ENCODE measurements around the gene COPS3. TPM values are rescaled to one million over a fixed set of nuclear protein-coding genes. Genes with fewer than 3 reads are reported as not detected.

Gene COPS3
- total and polyA plus RNA-seq, 2 of the 8 experiments (the other 6 are each of a cell fraction or from before 2014, with no cell fraction given) = 82.9 to 110 TPM

DNA sequence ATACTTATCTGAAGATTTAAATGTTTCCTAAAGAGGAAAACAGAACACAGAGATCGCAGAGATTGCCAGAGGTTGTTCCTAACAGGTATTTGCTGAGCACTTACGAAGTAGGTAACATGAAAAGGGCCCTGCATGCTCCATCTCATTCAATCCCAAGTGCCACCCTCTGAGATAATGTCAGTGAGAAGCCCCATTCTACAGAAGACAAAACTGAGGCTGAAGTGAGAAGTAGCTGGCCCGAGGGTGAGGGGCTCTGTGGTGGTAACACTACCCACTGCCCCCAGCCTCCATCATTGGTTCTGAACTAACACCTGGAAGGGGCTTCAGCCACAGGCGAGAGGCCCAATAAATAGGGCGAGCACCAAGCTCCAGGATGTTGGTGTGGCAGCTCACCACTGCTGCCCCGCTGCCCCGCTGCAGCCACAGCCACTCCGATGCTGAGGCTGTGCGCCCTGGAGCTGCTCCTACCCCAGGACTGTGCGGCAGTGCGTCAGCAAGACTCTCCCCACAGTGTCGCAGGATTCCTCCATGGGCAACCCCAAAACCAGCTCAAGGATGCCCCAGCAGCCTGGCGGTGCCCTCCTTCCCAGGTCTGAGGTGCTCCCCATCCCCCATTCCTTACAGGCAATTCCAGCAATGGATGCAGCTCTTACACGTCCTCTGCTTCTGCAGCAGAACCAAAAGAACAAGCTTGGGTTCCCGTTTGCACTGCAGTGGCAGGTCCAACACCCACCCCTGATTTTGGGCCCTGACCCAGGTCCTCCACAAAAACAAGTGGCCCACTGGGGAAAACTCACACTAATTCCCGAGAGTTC, 54.4 kb downstream of the COPS3 start (continued):
- TF ChIP-seq CHD7 (IDR thresholded peaks at IDR 0.05; ENCODE audit: insufficient replicate concordance, low read length) (no peak), BCL11A (IDR thresholded peaks at IDR 0.05; ENCODE audit: low read depth in 2 of 2, low read length in 2 of 2) (no peak), CREB1 (IDR thresholded peaks at IDR 0.05) (no peak), JUND (IDR thresholded peaks at IDR 0.05; ENCODE audit: low read length) (no peak), MAFK (IDR thresholded peaks at IDR 0.05; ENCODE audit: low read depth, low read length) (no peak), SIRT6 (IDR thresholded peaks at IDR 0.05; ENCODE audit: low read length) (no peak), HDAC6 (IDR thresholded peaks at IDR 0.05; ENCODE audit: low read depth, low read length) (no peak), POU5F1 (IDR thresholded peaks at IDR 0.05; ENCODE audit: low read depth, low read length) (no peak)
- TF ChIP-seq, protein P1, sequence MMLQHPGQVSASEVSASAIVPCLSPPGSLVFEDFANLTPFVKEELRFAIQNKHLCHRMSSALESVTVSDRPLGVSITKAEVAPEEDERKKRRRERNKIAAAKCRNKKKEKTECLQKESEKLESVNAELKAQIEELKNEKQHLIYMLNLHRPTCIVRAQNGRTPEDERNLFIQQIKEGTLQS (IDR thresholded peaks at IDR 0.05; ENCODE audit: insufficient read depth, low read depth, low read length) = no peak
